AG09309 (cell line): ENCODE measurements around the gene GSN.

Experiments used
- DNase-seq: peaks from one replicate; pipeline ENCODE4 v3.0.0-alpha.2; 2010; ENCODE audit warnings: low read depth
- H3K4me3 ChIP-seq: 2 replicates; pipeline ENCODE4 v1.5.1; 2011; ENCODE audit warnings: mild to moderate bottlenecking, low read depth, low read length, moderate library complexity; ENCODE audit not compliant: control insufficient read depth
- CTCF ChIP-seq: IDR thresholded peaks from 2 replicates; pipeline ENCODE4 v1.5.1; 2011; ENCODE audit warnings: mild to moderate bottlenecking, low read depth, low read length, inconsistent platforms; ENCODE audit not compliant: insufficient read depth, control insufficient read depth; ENCODE audit errors: missing control alignments

Gene GSN

GRCh38 chr9:121336665-121337064, 68.7 kb downstream of the GSN start:
- DNase-seq: no peak
- TF ChIP-seq CTCF: no peak
- H3K4me3 ChIP-seq: no peak overlapping the region

DNA sequence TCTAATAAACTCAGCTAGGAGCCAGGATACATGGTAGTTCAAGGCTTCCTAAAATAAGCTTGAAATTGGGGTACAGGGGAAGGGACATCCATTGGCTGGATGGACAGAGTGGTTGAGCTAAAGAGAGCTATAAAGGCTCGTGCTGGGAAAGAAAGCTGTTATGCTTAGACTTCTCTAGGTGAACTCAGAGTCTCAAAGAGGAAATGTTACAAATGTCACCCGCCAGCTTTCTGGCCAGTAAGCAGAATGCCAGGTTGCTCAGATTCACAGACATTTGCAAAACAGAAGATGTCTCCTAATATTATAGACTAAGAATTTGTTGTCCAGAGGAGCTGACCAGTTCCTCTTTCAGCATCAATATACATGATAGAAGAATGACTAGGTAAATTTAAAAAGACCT, 71.5 kb downstream of the GSN start:
- H3K4me3 ChIP-seq: no peak overlapping the region
- no peak for DNase-seq
- TF ChIP-seq CTCF: no peak

DNA sequence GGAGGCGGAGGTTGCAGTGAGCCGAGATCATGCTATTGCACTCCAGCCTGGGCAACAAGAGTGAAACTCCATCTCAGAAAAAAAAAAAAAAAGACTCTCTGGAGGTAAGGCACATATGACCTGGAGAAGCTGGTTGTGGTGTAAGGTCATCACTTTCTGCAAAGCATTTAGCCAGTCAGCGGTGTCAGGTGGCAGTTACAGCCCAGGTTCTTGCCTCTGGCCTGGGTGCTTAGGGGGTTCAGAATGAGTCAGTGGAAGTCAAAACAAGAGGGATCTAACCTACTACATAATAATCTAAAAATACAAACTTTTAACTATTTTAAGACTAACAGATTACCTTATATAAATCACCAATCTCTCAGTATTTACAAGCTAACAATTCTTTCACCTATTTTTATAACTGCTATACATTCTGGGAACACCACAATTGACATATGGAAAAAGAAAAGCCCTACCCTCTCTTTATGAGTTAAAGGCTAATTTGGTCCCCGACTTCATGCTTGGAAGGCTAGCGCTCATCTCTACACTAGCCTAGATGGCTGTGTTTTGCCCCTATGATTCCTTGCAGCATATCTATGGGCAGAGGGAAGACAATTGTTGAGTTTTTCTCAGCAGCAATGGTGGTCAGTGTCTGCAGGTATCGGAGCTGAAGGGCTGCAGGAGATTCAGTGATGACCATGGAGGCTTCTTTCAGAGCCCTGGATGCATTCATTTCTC, 72.9 kb downstream of the GSN start:
- no peak overlapping the region for H3K4me3 ChIP-seq
- no peak for TF ChIP-seq CTCF
- DNase-seq: no peak

DNA sequence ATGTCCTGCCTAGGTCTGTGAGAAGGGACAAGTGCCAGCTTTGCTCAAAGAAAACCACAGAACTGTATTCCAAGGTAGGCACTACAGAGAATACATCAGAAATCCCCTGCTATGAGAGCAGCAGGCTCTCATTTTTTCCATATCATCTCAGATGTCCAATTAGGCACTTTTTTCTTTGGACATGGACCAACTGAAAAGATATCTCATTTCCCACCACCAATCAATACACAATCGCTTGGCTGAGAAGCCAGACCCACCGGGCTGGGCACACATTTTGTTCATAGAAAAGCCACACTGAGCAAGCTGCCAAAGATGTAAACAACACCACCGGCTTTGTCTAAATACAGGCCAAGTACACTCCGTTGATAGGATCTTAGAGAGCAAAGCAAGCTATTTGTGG, 76.2 kb downstream of the GSN start:
- TF ChIP-seq CTCF: no peak
- no peak for DNase-seq
- no peak overlapping the region for H3K4me3 ChIP-seq

DNA sequence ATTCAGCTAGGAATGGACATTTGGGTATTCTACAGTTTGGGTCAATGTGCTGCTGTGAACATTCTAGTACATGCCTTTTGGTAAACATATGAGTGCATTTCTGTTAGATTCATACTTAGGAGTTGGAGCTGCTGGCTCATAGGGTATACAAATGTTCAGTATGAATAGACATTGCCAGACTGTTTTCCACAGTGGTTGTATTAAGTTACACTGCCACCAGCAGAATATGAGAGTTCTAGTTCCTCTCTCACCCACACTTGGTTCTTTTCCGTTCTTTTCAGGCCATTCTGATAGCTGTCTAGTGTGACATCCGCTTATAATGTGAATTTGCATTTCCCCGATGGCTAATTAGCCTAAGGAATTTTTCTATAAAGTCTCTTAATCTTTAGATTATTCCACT, 77.1 kb downstream of the GSN start:
- no peak overlapping the region for H3K4me3 ChIP-seq
- no peak for DNase-seq
- no peak for TF ChIP-seq CTCF

GRCh38 chr9:121348221-121348620, 80.3 kb downstream of the GSN start:
- H3K4me3 ChIP-seq: no peak overlapping the region
- no peak for TF ChIP-seq CTCF
- no peak for DNase-seq

GRCh38 chr9:121349009-121349408, 81.0 kb downstream of the GSN start:
- DNase-seq: no peak
- TF ChIP-seq CTCF: no peak
- H3K4me3 ChIP-seq: no peak overlapping the region
